ENCODE measurements around the gene CEP55. TPM values are rescaled to one million over a fixed set of nuclear protein-coding genes. Genes with fewer than 3 reads are reported as not detected.

The CEP55 gene
- polyA plus RNA-seq, 2 of the 4 experiments (the other 2 are of a cell fraction) = 52.4 to 87.0 TPM

DNA sequence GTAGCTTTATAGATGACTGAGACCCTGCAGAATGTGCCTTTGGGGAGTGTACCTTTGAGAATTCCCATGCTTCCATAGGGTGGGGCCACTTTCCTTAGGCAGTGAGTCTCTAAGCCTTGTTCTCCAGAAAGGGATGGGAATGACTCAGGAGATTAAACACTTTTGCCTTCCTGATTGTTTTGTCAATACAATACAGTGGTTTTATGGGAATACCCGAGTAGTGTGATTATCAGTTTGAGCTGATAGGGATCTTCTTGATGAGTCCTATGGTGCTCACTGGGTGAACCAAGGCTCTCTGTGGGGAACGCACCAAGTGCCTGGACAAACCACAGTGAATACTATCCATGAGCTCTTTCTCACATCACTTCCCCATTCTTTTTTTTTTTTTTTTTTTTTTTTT lies 20.5 kb upstream of the CEP55 start (continued):
- TF ChIP-seq, protein P1, sequence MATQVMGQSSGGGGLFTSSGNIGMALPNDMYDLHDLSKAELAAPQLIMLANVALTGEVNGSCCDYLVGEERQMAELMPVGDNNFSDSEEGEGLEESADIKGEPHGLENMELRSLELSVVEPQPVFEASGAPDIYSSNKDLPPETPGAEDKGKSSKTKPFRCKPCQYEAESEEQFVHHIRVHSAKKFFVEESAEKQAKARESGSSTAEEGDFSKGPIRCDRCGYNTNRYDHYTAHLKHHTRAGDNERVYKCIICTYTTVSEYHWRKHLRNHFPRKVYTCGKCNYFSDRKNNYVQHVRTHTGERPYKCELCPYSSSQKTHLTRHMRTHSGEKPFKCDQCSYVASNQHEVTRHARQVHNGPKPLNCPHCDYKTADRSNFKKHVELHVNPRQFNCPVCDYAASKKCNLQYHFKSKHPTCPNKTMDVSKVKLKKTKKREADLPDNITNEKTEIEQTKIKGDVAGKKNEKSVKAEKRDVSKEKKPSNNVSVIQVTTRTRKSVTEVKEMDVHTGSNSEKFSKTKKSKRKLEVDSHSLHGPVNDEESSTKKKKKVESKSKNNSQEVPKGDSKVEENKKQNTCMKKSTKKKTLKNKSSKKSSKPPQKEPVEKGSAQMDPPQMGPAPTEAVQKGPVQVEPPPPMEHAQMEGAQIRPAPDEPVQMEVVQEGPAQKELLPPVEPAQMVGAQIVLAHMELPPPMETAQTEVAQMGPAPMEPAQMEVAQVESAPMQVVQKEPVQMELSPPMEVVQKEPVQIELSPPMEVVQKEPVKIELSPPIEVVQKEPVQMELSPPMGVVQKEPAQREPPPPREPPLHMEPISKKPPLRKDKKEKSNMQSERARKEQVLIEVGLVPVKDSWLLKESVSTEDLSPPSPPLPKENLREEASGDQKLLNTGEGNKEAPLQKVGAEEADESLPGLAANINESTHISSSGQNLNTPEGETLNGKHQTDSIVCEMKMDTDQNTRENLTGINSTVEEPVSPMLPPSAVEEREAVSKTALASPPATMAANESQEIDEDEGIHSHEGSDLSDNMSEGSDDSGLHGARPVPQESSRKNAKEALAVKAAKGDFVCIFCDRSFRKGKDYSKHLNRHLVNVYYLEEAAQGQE (IDR thresholded peaks at IDR 0.05) = no peak
- no peak for TF ChIP-seq KDM1A (IDR thresholded peaks at IDR 0.05; ENCODE audit: low read depth)
- TF ChIP-seq POLR2A (IDR thresholded peaks at IDR 0.05; ENCODE audit: low read length) = no peak
- TF ChIP-seq SREBF2 (IDR thresholded peaks at IDR 0.05) = no peak
- TF ChIP-seq ESRRA (IDR thresholded peaks at IDR 0.05; ENCODE audit: borderline replicate concordance, low read length) = no peak
- no peak for TF ChIP-seq NR3C1 (IDR thresholded peaks at IDR 0.05)
- TF ChIP-seq, protein P2, sequence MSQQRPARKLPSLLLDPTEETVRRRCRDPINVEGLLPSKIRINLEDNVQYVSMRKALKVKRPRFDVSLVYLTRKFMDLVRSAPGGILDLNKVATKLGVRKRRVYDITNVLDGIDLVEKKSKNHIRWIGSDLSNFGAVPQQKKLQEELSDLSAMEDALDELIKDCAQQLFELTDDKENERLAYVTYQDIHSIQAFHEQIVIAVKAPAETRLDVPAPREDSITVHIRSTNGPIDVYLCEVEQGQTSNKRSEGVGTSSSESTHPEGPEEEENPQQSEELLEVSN (IDR thresholded peaks at IDR 0.05; ENCODE audit: borderline replicate concordance, low read depth) = no peak

DNA sequence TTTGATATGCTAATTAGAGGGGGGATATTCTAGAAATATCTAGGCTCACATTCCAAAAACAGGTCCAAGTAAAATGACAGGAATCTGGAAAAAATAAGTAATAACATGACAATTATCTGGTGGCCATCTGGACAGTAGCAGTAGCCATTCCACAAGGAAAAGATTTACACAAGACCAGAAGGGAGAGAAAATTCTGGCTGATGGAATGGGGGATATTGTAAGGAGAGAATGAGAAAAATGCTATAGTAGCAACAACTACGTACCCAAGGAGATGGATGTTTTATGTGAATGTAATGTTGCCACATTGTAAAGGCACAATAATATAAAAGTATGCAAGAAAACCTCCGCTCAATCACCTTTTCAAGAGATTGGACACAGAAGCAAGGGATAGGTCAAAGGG lies 19.7 kb upstream of the CEP55 start:
- no peak for TF ChIP-seq JUNB (IDR thresholded peaks at IDR 0.05)
- TF ChIP-seq ZC3H11A (IDR thresholded peaks at IDR 0.05) = no peak
- TF ChIP-seq CHD2 (IDR thresholded peaks at IDR 0.05; ENCODE audit: low read length, partially characterized antibody) = no peak
- TF ChIP-seq CBX8 (IDR thresholded peaks at IDR 0.05) = no peak
- no peak for TF ChIP-seq RFX5 (IDR thresholded peaks at IDR 0.05)
- no peak for TF ChIP-seq SREBF2 (IDR thresholded peaks at IDR 0.05)
- no peak for TF ChIP-seq POLR2AphosphoS2 (conservative IDR thresholded peaks at IDR 0.05; ENCODE audit: low read length)
- H3K9me3 ChIP-seq = no peaks in the 10 kb centered on the region
- WGBS (ENCODE audit: missing lambda C conversion rate) = 93% methylated on average over 2 of the region's 2 CpGs
- peak overlapping the region; percentile 70 for H3K4me2 ChIP-seq
- peaks cover 80% of the 10 kb centered on the region for H3K4me1 ChIP-seq
- ATAC-seq (no peak), FAIRE-seq (no peak), DNase-seq (ENCODE audit: low read depth in 1 of 2, low spot score in 1 of 2) (no peak)
- peak overlapping the region; percentile 92 to 93 for H3K27ac ChIP-seq
- peak overlapping the region; percentile 18; the same call in 1 of the 3 replicates for H3K4me3 ChIP-seq
- ChIA-PET CTCF (interaction anchor here (0.7 to 41.4 kb wide), 5 partner anchors 14 to 1377 kb away, joined by 3 to 924 read pairs (median 4); no protein-coding TSS in a partner anchor), POLR2A (interaction anchor here (1.2 to 2.2 kb wide), 4 partner anchors 11 to 40 kb away, joined by 11 to 52 read pairs (median 16); no protein-coding TSS in a partner anchor)

DNA sequence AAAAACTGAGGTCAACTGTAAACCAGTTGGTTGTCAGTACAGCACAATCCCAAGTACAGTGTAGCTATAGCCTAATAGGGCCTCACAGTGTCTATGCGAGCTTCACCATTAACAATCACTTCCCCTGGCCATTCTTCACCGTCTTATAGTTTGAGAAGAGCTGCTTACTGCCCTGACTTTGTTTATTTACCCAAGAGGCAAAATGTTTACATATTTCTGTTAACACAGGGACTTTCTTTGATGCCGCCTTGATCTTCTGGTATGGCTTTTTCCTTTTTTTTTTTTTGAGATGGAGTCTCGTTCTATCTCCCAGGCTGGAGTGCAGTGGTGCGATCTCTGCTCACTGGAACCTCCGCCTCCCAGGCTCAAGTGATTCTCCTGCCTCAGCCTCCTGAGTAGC lies 17.5 kb upstream of the CEP55 start:
- H3K9me3 ChIP-seq = no peaks in the 10 kb centered on the region
- POLR2A ChIA-PET = interaction anchor here (0.8 to 5.7 kb wide), 5 partner anchors 12 to 42 kb away, joined by 3 to 114 read pairs (median 4); no protein-coding TSS in a partner anchor
- H3K4me1 ChIP-seq = peaks cover 63% of the 10 kb centered on the region
- DNase-seq (ENCODE audit: low read depth in 1 of 2, low spot score in 1 of 2) (no peak), FAIRE-seq (no peak), ATAC-seq (no peak)
- TF ChIP-seq, protein P3, sequence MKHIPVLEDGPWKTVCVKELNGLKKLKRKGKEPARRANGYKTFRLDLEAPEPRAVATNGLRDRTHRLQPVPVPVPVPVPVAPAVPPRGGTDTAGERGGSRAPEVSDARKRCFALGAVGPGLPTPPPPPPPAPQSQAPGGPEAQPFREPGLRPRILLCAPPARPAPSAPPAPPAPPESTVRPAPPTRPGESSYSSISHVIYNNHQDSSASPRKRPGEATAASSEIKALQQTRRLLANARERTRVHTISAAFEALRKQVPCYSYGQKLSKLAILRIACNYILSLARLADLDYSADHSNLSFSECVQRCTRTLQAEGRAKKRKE (CRISPR knock-in tag; IDR thresholded peaks at IDR 0.05; ENCODE audit: low read depth) = no peak
- peak; percentile 38; the same call in 1 of the 2 replicates for TF ChIP-seq GATA3 (IDR thresholded peaks at IDR 0.05; ENCODE audit: borderline replicate concordance)
- CTCF ChIA-PET = interaction anchor here (0.6 to 41.4 kb wide), 8 partner anchors 9 to 514 kb away, joined by 3 to 924 read pairs (median 6); no protein-coding TSS in a partner anchor
- H3K4me3 ChIP-seq = peak overlapping the region; percentile 61
- H3K27ac ChIP-seq = peak overlapping the region; percentile 92 to 93
- peak overlapping the region; percentile 80 for H3K4me2 ChIP-seq
- 16% methylated on average over 6 of the region's 6 CpGs for WGBS (ENCODE audit: missing lambda C conversion rate)

DNA sequence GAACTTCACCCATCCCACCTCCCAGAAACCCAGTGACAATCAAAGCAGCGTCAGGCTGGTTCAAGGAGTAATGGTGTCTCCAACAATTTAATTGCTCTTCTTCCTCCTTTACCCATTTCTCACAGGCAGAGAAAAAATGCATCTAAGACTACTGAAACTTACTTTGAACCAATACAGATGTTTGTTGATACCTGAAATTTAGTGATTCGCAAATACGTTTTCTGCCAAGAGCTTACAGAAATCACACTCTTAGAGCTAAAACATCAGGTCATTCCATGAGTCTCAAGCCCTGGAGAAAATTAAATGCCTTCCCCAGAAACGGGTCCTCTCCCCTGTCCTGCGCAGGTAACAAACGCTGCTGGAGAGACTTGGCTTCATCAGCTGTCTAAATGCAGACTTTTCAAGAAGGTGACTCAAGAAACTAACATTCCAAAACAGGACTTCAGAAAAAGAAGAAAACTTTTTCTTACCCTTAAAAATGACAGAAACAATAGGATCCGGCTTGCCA lies 14.7 kb upstream of the CEP55 start:
- Histone ChIP-seq H3K9me3 (no peaks in the 10 kb centered on the region), H3K27ac (peak overlapping the region; percentile 93), H3K4me3 (peak overlapping the region; percentile 61), H3K4me2 (peak overlapping the region; percentile 80), H3K4me1 (peaks cover 36% of the 10 kb centered on the region)
- DNase-seq (ENCODE audit: low read depth in 1 of 2, low spot score in 1 of 2) = no peak
- POLR2A ChIA-PET = interaction anchor here (0.5 to 5.7 kb wide), 12 partner anchors 8 to 595 kb away, joined by 3 to 114 read pairs (median 15); partner anchors contain the start of gene CEP55
- FAIRE-seq = peak; percentile 32
- CTCF ChIA-PET = interaction anchor here (0.5 to 41.4 kb wide), 33 partner anchors 10 to 597 kb away, joined by 3 to 924 read pairs (median 13); partner anchors contain the start of gene CEP55
- peak; percentile 36 to 47; a peak in 5 of 6 replicates for ATAC-seq
- WGBS (ENCODE audit: missing lambda C conversion rate) = 1% methylated on average over 7 of the region's 7 CpGs
- TF ChIP-seq, protein P3 (CRISPR knock-in tag; IDR thresholded peaks at IDR 0.05; ENCODE audit: low read depth) = no peak
